Thymus (tissue), 11 donors: ENCODE measurements around the gene SERPINB10. TPM values are rescaled to one million over a fixed set of nuclear protein-coding genes. Genes with fewer than 3 reads are reported as not detected.
A peak's percentile ranks its signal among the peaks of the same experiment; 100 is the strongest.

Experiments used
- DNase-seq, 9 donors: peaks; one replicate each; pipeline ENCODE4 v3.0.0-alpha.2; 2013; ENCODE audit warnings: low spot score in 9 of 9, low read depth in 6 of 9, missing footprints in 1 of 9
- H3K27ac ChIP-seq, 2 donors: one replicate each; pipeline ENCODE4 v1.5.1; 2013; ENCODE audit warnings: control low read depth in 1 of 2, low read depth in 1 of 2, low read length in 1 of 2, mild to moderate bottlenecking in 1 of 2, moderate library complexity in 1 of 2
- H3K27me3 ChIP-seq, 2 donors: one replicate each; pipeline ENCODE4 v1.5.1; 2013; ENCODE audit warnings: low read length in 1 of 2; ENCODE audit not compliant: control insufficient read depth in 2 of 2, insufficient read depth in 1 of 2
- H3K36me3 ChIP-seq, 2 donors: one replicate each; pipeline ENCODE4 v1.5.1; 2013; ENCODE audit warnings: low read length in 1 of 2, mild to moderate bottlenecking in 1 of 2, moderate library complexity in 1 of 2; ENCODE audit not compliant: control insufficient read depth in 2 of 2, insufficient read depth in 2 of 2
- H3K4me1 ChIP-seq, 2 donors: one replicate each; pipeline ENCODE4 v1.5.1; 2013; ENCODE audit warnings: low read length in 2 of 2; ENCODE audit not compliant: control insufficient read depth in 2 of 2, insufficient read depth in 2 of 2
- H3K4me3 ChIP-seq, 2 donors: one replicate each; pipeline ENCODE4 v1.5.1; 2013; ENCODE audit warnings: low read length in 2 of 2, control low read depth in 1 of 2, mild to moderate bottlenecking in 1 of 2
- H3K9me3 ChIP-seq, 2 donors: one replicate each; pipeline ENCODE4 v1.5.1; 2013; ENCODE audit warnings: low read length in 1 of 2, mild to moderate bottlenecking in 1 of 2; ENCODE audit not compliant: control insufficient read depth in 2 of 2, insufficient read depth in 1 of 2
- WGBS: extraction: QIAGEN DNeasy Blood & Tissue Kit; methylation state at CpG from one replicate; pipeline ENCODE4 v1.1.7; 2013; 5-methylcytosine and 5-hydroxymethylcytosine counted together
- polyA plus RNA-seq: library from polyadenylated mRNA; stranded (reverse); fragments of 200-250 nt; gene quantifications from one replicate; pipeline ENCODE4 v1.2.3, GENCODE V29; 2013
- total RNA-seq: library from RNA; stranded (reverse); fragments of 120-200 nt; gene quantifications from one replicate; pipeline ENCODE4 v1.2.4, GENCODE V29; 2013
- donor health status: healthy.

The SERPINB10 gene
- total and polyA plus RNA-seq, 2 donors, result 1.7 to 2.5 TPM

- H3K4me1 ChIP-seq, result no peaks in the 10 kb centered on the region
- H3K27me3 ChIP-seq, result no peaks in the 10 kb centered on the region
- H3K4me3 ChIP-seq, result no peak overlapping the region
- no peak for DNase-seq
- H3K36me3 ChIP-seq, result no peaks in the 10 kb centered on the region
- WGBS, result 82% methylated on average over 1 of the region's 1 CpG
- no peaks in the 10 kb centered on the region for H3K9me3 ChIP-seq
- no peak overlapping the region for H3K27ac ChIP-seq
These were observed 19.1 kb upstream of the SERPINB10 start for GRCh38 chr18:63888470-63889190.

GRCh38 chr18:63889626-63890025, 18.1 kb upstream of the SERPINB10 start:
- H3K9me3 ChIP-seq, result no peaks in the 10 kb centered on the region
- 83% methylated on average over 2 of the region's 2 CpGs for WGBS

GRCh38 chr18:63890237-63890949, 17.4 kb upstream of the SERPINB10 start:
- no peak overlapping the region for H3K27ac ChIP-seq
- 90% methylated on average over 6 of the region's 6 CpGs for WGBS
- no peak for DNase-seq
- no peaks in the 10 kb centered on the region for H3K9me3 ChIP-seq
- no peaks in the 10 kb centered on the region for H3K27me3 ChIP-seq
- no peaks in the 10 kb centered on the region for H3K36me3 ChIP-seq
- H3K4me3 ChIP-seq, result no peak overlapping the region
- H3K4me1 ChIP-seq, result no peaks in the 10 kb centered on the region

More at GRCh38 chr18:63889626-63890025, 18.1 kb upstream of the SERPINB10 start:
- no peaks in the 10 kb centered on the region for H3K36me3 ChIP-seq
- H3K27me3 ChIP-seq, result no peaks in the 10 kb centered on the region
- no peaks in the 10 kb centered on the region for H3K4me1 ChIP-seq
- H3K4me3 ChIP-seq, result no peak overlapping the region
- no peak for DNase-seq
- H3K27ac ChIP-seq, result no peak overlapping the region

DNA sequence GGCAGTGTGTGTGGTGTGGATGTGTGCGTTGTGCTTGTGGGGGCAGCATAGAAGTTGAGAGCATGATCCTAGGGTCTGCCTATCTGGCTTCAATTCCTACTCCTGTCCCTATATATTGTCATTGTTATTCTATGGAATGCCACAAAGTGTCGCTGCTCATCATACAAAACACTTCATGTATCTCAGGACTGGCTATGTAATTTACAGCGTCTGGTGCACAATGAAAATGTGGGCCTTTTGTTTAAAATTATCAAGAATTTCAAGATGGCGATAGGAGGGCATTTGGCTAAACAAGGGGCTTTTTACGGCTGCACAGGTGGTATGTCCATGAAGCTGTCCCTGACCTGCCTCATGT, 16.8 kb upstream of the SERPINB10 start:
- no peaks in the 10 kb centered on the region for H3K27me3 ChIP-seq
- DNase-seq, result peak in 1 of 9 donors; percentile 6
- H3K4me1 ChIP-seq, result no peaks in the 10 kb centered on the region
- no peaks in the 10 kb centered on the region for H3K36me3 ChIP-seq
- H3K9me3 ChIP-seq, result no peaks in the 10 kb centered on the region
- 85% methylated on average over 5 of the region's 5 CpGs for WGBS
- H3K4me3 ChIP-seq, result no peak overlapping the region
- no peak overlapping the region for H3K27ac ChIP-seq

DNA sequence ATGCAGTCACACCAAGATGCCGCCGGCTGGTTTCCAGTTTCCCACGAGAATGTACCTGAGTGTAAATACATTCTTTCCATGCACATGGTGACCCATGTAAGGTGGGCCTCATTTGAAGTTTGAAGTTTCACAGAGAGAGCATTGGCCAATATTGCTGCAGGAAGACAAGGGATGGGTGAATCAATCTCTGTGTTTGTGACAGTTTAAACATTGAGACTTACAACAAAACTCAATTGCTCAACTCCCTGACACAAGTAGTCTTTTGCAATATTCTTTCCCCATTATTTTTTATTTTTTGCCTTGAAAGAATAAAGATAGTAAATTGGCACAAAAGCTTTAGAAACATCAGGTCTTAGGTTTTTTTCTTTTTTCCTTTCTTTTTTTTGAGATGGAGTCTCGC, 15.2 kb upstream of the SERPINB10 start:
- Histone ChIP-seq H3K4me3 (no peak overlapping the region), H3K27ac (no peak overlapping the region), H3K9me3 (no peaks in the 10 kb centered on the region), H3K27me3 (no peaks in the 10 kb centered on the region), H3K4me1 (no peaks in the 10 kb centered on the region), H3K36me3 (no peaks in the 10 kb centered on the region)
- WGBS, result 93% methylated on average over 4 of the region's 4 CpGs
- DNase-seq, result no peak

- Histone ChIP-seq H3K27ac (no peak overlapping the region), H3K27me3 (no peaks in the 10 kb centered on the region), H3K36me3 (no peaks in the 10 kb centered on the region), H3K9me3 (no peaks in the 10 kb centered on the region), H3K4me3 (no peak overlapping the region), H3K4me1 (no peaks in the 10 kb centered on the region)
- 95% methylated on average over 6 of the region's 6 CpGs for WGBS
- DNase-seq, result no peak
These were observed 13.5 kb upstream of the SERPINB10 start for GRCh38 chr18:63894106-63894772.

DNA sequence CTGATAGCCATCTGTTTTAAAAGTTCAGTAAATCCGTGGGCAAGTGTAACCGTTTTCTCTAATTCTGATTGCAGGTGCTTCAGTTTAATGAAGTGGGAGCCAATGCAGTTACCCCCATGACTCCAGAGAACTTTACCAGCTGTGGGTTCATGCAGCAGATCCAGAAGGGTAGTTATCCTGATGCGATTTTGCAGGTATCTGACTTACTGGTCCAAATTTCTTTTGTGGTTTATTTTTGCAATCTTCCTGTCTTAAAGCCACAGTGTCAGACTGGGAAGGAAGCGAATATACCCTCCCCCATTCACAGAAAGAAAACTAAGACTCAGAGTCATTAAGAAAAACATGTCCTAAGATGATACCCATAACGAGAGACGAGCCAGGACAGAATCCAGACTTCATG, 12.6 kb upstream of the SERPINB10 start:
- no peaks in the 10 kb centered on the region for H3K27me3 ChIP-seq
- no peaks in the 10 kb centered on the region for H3K9me3 ChIP-seq
- no peak overlapping the region for H3K4me3 ChIP-seq
- DNase-seq, result no peak
- H3K36me3 ChIP-seq, result no peaks in the 10 kb centered on the region
- WGBS, result 62% methylated on average over 6 of the region's 6 CpGs
- no peaks in the 10 kb centered on the region for H3K4me1 ChIP-seq
- H3K27ac ChIP-seq, result no peak overlapping the region

GRCh38 chr18:63897072-63897471, 10.7 kb upstream of the SERPINB10 start:
- Histone ChIP-seq H3K4me3 (no peak overlapping the region), H3K4me1 (no peaks in the 10 kb centered on the region), H3K27ac (no peak overlapping the region), H3K36me3 (no peaks in the 10 kb centered on the region), H3K27me3 (no peaks in the 10 kb centered on the region), H3K9me3 (no peaks in the 10 kb centered on the region)
- WGBS, result 74% methylated on average over 4 of the region's 4 CpGs
- no peak for DNase-seq

DNA sequence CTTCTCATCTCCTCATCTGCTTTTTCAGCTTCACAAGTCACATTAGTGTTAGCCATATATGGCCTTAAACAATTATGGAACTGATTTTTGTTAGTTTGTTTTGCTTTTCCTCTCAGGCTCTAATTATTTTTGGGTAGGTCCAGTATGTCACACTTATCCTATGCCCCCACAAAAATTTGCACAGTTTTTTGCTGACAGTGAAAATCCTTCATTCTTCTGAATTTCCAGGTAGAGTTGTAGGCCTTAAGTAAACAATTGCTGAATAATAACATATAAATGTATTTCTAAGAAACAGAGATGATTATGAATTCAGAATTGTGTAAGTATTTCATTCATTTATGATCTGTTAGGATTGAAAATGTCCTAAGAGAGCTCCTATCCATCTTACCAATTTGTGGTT, 8.6 kb upstream of the SERPINB10 start:
- DNase-seq, result no peak

More for the DNA sequence above, 8.6 kb upstream of the SERPINB10 start:
- Histone ChIP-seq H3K4me1 (no peaks in the 10 kb centered on the region), H3K9me3 (no peaks in the 10 kb centered on the region), H3K27me3 (no peaks in the 10 kb centered on the region), H3K36me3 (no peaks in the 10 kb centered on the region), H3K4me3 (no peak overlapping the region), H3K27ac (no peak overlapping the region)
